RWPE2 (cell line): ENCODE measurements around the gene TGFBRAP1.

Source experiments
- ATAC-seq: fragments of 200-7000 bp; cut with Tn5 transposase; 3 replicates; pipeline ENCODE4 v1.9.1; 2021; ENCODE audit warnings: low read depth
- DNase-seq: peaks from one replicate; pipeline ENCODE4 v3.0.0-alpha.2; 2020; ENCODE audit warnings: low spot score
- H3K27ac ChIP-seq: fragments of 450-650 bp; 2 replicates; pipeline ENCODE4 v1.5.1; 2017; ENCODE audit warnings: mild to moderate bottlenecking; ENCODE audit not compliant: poor library complexity, severe bottlenecking
- H3K27me3 ChIP-seq: fragments of 250-450 bp; sonication (Bioruptor Pico); 2 replicates; pipeline ENCODE4 v1.5.1; 2021; ENCODE audit warnings: mild to moderate bottlenecking, moderate library complexity; ENCODE audit not compliant: insufficient read depth, poor library complexity, severe bottlenecking
- H3K36me3 ChIP-seq: fragments of 250-450 bp; sonication (Bioruptor Pico); 2 replicates; pipeline ENCODE4 v1.5.1; 2020; ENCODE audit warnings: low read depth, mild to moderate bottlenecking, moderate library complexity
- H3K4me1 ChIP-seq: fragments of 250-450 bp; sonication (Bioruptor Pico); 2 replicates; pipeline ENCODE4 v1.5.1; 2021; ENCODE audit warnings: mild to moderate bottlenecking, moderate library complexity; ENCODE audit not compliant: insufficient read depth, poor library complexity, severe bottlenecking
- H3K4me3 ChIP-seq: fragments of 250-450 bp; sonication (Bioruptor Pico); 2 replicates; pipeline ENCODE4 v1.5.1; 2021; ENCODE audit warnings: mild to moderate bottlenecking, moderate library complexity; ENCODE audit not compliant: severe bottlenecking
- H3K9me3 ChIP-seq: fragments of 250-450 bp; sonication (Bioruptor Pico); 2 replicates; pipeline ENCODE4 v1.5.1; 2021; ENCODE audit warnings: mild to moderate bottlenecking, moderate library complexity; ENCODE audit not compliant: severe bottlenecking
- CTCF ChIP-seq: fragments of 450-650 bp; IDR thresholded peaks from one replicate; pipeline ENCODE4 v1.5.1; 2017; ENCODE audit warnings: mild to moderate bottlenecking, moderate library complexity; ENCODE audit not compliant: poor library complexity, severe bottlenecking

The TGFBRAP1 gene

GRCh38 chr2:105294844-105295481, 34.6 kb downstream of the TGFBRAP1 start:
- no peaks in the 10 kb centered on the region for H3K9me3 ChIP-seq
- no peak overlapping the region for H3K27ac ChIP-seq
- H3K4me3 ChIP-seq, result no peak overlapping the region
- H3K27me3 ChIP-seq, result no peaks in the 10 kb centered on the region
- peaks cover 62% of the 10 kb centered on the region for H3K36me3 ChIP-seq
- no peaks in the 10 kb centered on the region for H3K4me1 ChIP-seq
- DNase-seq (no peak), ATAC-seq (peak; percentile 48; the same call in 1 of the 3 replicates)
- peak; percentile 56 for TF ChIP-seq CTCF

- H3K36me3 ChIP-seq, result peaks cover 63% of the 10 kb centered on the region
- ATAC-seq, result no peak
- no peak overlapping the region for H3K27ac ChIP-seq
These were observed 35.5 kb downstream of the TGFBRAP1 start for GRCh38 chr2:105294046-105294445.

GRCh38 chr2:105291981-105292380, 37.6 kb downstream of the TGFBRAP1 start:
- peaks cover 60% of the 10 kb centered on the region for H3K36me3 ChIP-seq

More at GRCh38 chr2:105294046-105294445, 35.5 kb downstream of the TGFBRAP1 start:
- H3K9me3 ChIP-seq, result no peaks in the 10 kb centered on the region
- H3K4me1 ChIP-seq, result no peaks in the 10 kb centered on the region
- no peak for TF ChIP-seq CTCF
- no peak for DNase-seq
- no peak overlapping the region for H3K4me3 ChIP-seq
- H3K27me3 ChIP-seq, result no peaks in the 10 kb centered on the region

GRCh38 chr2:105290981-105291660, 38.4 kb downstream of the TGFBRAP1 start:
- DNase-seq, result no peak
- H3K9me3 ChIP-seq, result no peaks in the 10 kb centered on the region
- 0 out of 3 replicates have a peak, but pooled peaks have one; percentile 23 for ATAC-seq

More at GRCh38 chr2:105291981-105292380, 37.6 kb downstream of the TGFBRAP1 start:
- TF ChIP-seq CTCF, result no peak
- Histone ChIP-seq H3K9me3 (no peaks in the 10 kb centered on the region), H3K27ac (no peak overlapping the region), H3K4me1 (no peaks in the 10 kb centered on the region), H3K27me3 (no peaks in the 10 kb centered on the region), H3K4me3 (no peak overlapping the region)
- ATAC-seq (no peak), DNase-seq (no peak)

More at GRCh38 chr2:105290981-105291660, 38.4 kb downstream of the TGFBRAP1 start:
- Histone ChIP-seq H3K4me1 (no peaks in the 10 kb centered on the region), H3K4me3 (no peak overlapping the region), H3K36me3 (peaks cover 58% of the 10 kb centered on the region), H3K27me3 (no peaks in the 10 kb centered on the region), H3K27ac (no peak overlapping the region)
- TF ChIP-seq CTCF, result no peak
